ENCODE data around the gene ZNF329.
A peak's percentile ranks its signal among the peaks of the same experiment; 100 is the strongest.

GRCh38 chr19:58181902-58182576 is 31.4 kb upstream of the ZNF329 start:
- TF ChIP-seq CTCF (IDR thresholded peaks at IDR 0.05) (peak; percentile 44), USF2 (IDR thresholded peaks at IDR 0.05; ENCODE audit: borderline replicate concordance, low read depth, low read length) (no peak), SIN3A (IDR thresholded peaks at IDR 0.05; ENCODE audit: borderline replicate concordance, low read depth, low read length) (no peak), EZH2phosphoT487 (IDR thresholded peaks at IDR 0.05; ENCODE audit: borderline replicate concordance, low read depth) (no peak), MAX (IDR thresholded peaks at IDR 0.05; ENCODE audit: low read depth) (no peak)
